Endothelial cell of umbilical vein (primary cell): ENCODE results near the gene GGT6. TPM values are rescaled to one million over a fixed set of nuclear protein-coding genes. Genes with fewer than 3 reads are reported as not detected.

ENCODE experiments used
- BruUV-seq: library from RNA; stranded (reverse); fragments of 400-500 nt; replicated peaks from 2 replicates; lab custom pipeline; 2021; lab: Mats Ljungman, UMichigan
- CTCF ChIA-PET: fragments of 300-600, 350-600 bp; sonication (Branson Sonifier 250); formaldehyde crosslinking; loops from one replicate; lab custom pipeline; 2021; ENCODE audit warnings: antibody characterized with exemption, inconsistent platforms; lab: Charles Lee
- POLR2A ChIA-PET: fragments of 300-600, 350-600 bp; sonication (Branson Sonifier 250); formaldehyde crosslinking; loops from one replicate; lab custom pipeline; 2021; ENCODE audit warnings: antibody characterized with exemption, inconsistent platforms; lab: Charles Lee
- DNase-seq: peaks from one replicate; pipeline ENCODE4 v3.0.0-alpha.2; 2011; ENCODE audit warnings: low read depth, low spot score
- FAIRE-seq: peaks from 2 replicates; lab custom pipeline; 2011; peaks lifted over from hg19 to GRCh38; lab: Jason Lieb, UNC
- H2AFZ ChIP-seq: 2 replicates; pipeline ENCODE4 v1.6.0; 2012; ENCODE audit warnings: low read depth, low read length, control low read depth, inconsistent platforms
- H3K27ac ChIP-seq: 2 replicates; pipeline ENCODE4 v1.5.1; 2011; ENCODE audit warnings: low read depth, mild to moderate bottlenecking, control low read depth, low read length, moderate library complexity; ENCODE audit not compliant: insufficient read depth
- H3K27me3 ChIP-seq, 2 experiments: 2 replicates each; pipeline versions ENCODE4 v1.6.0 to v1.6.1; 2011; ENCODE audit warnings: low read length in 2 of 2, mixed read lengths in 1 of 2; ENCODE audit not compliant: control insufficient read depth in 2 of 2, insufficient read depth in 2 of 2
- H3K36me3 ChIP-seq, 2 experiments: 2 replicates in 1 of 2; 3 replicates in 1 of 2; pipeline ENCODE4 v1.5.1; 2011; ENCODE audit warnings: low read length in 2 of 2, mild to moderate bottlenecking in 1 of 2, moderate library complexity in 1 of 2; ENCODE audit not compliant: control insufficient read depth in 2 of 2, insufficient read depth in 2 of 2; ENCODE audit errors: extremely low read depth in 1 of 2
- H3K4me1 ChIP-seq: 3 replicates; pipeline ENCODE4 v1.5.1; 2011; ENCODE audit warnings: mild to moderate bottlenecking, low read length; ENCODE audit not compliant: control insufficient read depth, insufficient read depth; ENCODE audit errors: extremely low read depth
- H3K4me2 ChIP-seq: 2 replicates; pipeline ENCODE4 v1.6.1; 2011; ENCODE audit warnings: low read length, control low read depth, mixed read lengths; ENCODE audit not compliant: insufficient read depth
- H3K4me3 ChIP-seq, 3 experiments: fragments of 200-600 bp in 1 of 3; sonication (generic), shearing (Covaris generic) in 1 of 3; replicated peaks in 1 of 3; 2 replicates each; pipeline ENCODE4 v1.5.1; 2011 to 2016; ENCODE audit warnings: control low read depth in 3 of 3, low read length in 3 of 3, mild to moderate bottlenecking in 2 of 3, inconsistent platforms in 1 of 3, low read depth in 1 of 3, moderate library complexity in 1 of 3; ENCODE audit not compliant: insufficient read depth in 1 of 3
- H3K79me2 ChIP-seq: 2 replicates; pipeline ENCODE4 v1.6.0; 2012; ENCODE audit warnings: low read length, inconsistent platforms; ENCODE audit not compliant: control insufficient read depth, insufficient read depth
- H3K9ac ChIP-seq: replicated peaks from 2 replicates; pipeline ENCODE3; 2011; ENCODE audit warnings: low read length, control low read depth; ENCODE audit not compliant: insufficient read depth; ENCODE audit errors: extremely low read depth
- H3K9me1 ChIP-seq: replicated peaks from 3 replicates; pipeline ENCODE4 v1.6.0; 2011; ENCODE audit warnings: mild to moderate bottlenecking, low read length; ENCODE audit not compliant: control insufficient read depth, insufficient read depth; ENCODE audit errors: extremely low read depth
- H3K9me3 ChIP-seq: replicated peaks from 2 replicates; pipeline ENCODE4 v1.5.1; 2012; ENCODE audit warnings: low read length, inconsistent platforms; ENCODE audit not compliant: control insufficient read depth, insufficient read depth
- H4K20me1 ChIP-seq: replicated peaks from 2 replicates; pipeline ENCODE3; 2011; ENCODE audit warnings: mild to moderate bottlenecking, low read length; ENCODE audit not compliant: control insufficient read depth, insufficient read depth; ENCODE audit errors: extremely low read depth
- EZH2 ChIP-seq: IDR thresholded peaks from 2 replicates; pipeline ENCODE4 v1.6.1; 2012; ENCODE audit warnings: borderline replicate concordance, low read depth, mild to moderate bottlenecking, moderate library complexity, low read length, inconsistent platforms; ENCODE audit not compliant: severe bottlenecking
- FOS ChIP-seq: IDR thresholded peaks from 2 replicates; pipeline ENCODE4 v1.6.1; 2011; ENCODE audit warnings: mild to moderate bottlenecking, low read length, moderate library complexity, borderline replicate concordance; ENCODE audit not compliant: insufficient read depth
- JUN ChIP-seq: IDR thresholded peaks from 2 replicates; pipeline ENCODE4 v1.6.1; 2011; ENCODE audit warnings: borderline replicate concordance, low read depth; ENCODE audit not compliant: insufficient read length, insufficient read depth
- POLR2A ChIP-seq: IDR thresholded peaks from 2 replicates; pipeline ENCODE4 v1.6.1; 2012; ENCODE audit warnings: low read depth, mild to moderate bottlenecking, control low read depth, low read length
- POLR2AphosphoS5 ChIP-seq: IDR thresholded peaks from 2 replicates; pipeline ENCODE4 v1.6.1; 2012; ENCODE audit warnings: low read depth, mild to moderate bottlenecking, control low read depth, low read length, moderate library complexity; ENCODE audit not compliant: insufficient read depth
- dilution Hi-C: fragments of 300-500 bp; cut with MboI; formaldehyde crosslinking; loops from one replicate; pipeline ENCODE4 v1.15.0; 2019; ENCODE audit warnings: low sequenced_read_pairs; ENCODE audit not compliant: extremely low pct_ligation_motif_present
- intact Hi-C: fragments of 100-400 bp; cut with micrococcal nuclease; formaldehyde crosslinking; loops from one replicate; pipeline ENCODE4 v1.10.0; 2022
- polyA plus RNA-seq, 4 experiments: library from polyadenylated mRNA; depleted of rRNA in 3 of 4; stranded (reverse) in 3 of 4; unstranded in 1 of 4; fragments of >200 nt; gene quantifications; 2 replicates each; pipeline versions ENCODE4 v1.2.1 to v1.2.3, GENCODE V29; 2011 to 2012; ENCODE audit warnings: missing spikeins in 1 of 4
- total RNA-seq: library from RNA; stranded (reverse); gene quantifications from 2 replicates; pipeline ENCODE4 v1.2.3, GENCODE V29; 2021
- TF ChIP-seq, protein P1 (sequence below), 2 donors: IDR thresholded peaks; 1 replicate in 1 of 2; 2 replicates in 1 of 2; pipeline ENCODE4 v1.5.1; 2011; ENCODE audit warnings: low read length in 2 of 2, mild to moderate bottlenecking in 2 of 2, moderate library complexity in 2 of 2, control low read depth in 1 of 2, inconsistent platforms in 1 of 2, low read depth in 1 of 2; ENCODE audit not compliant: insufficient read depth in 1 of 2; ENCODE audit errors: extremely low read depth in 1 of 2
- TF ChIP-seq, protein P2 (sequence below): IDR thresholded peaks from 2 replicates; pipeline ENCODE4 v1.6.1; 2011; ENCODE audit not compliant: insufficient read depth, insufficient read length

The GGT6 gene
- total and polyA plus RNA-seq, 2 donors (not counting 3 experiments of a cell fraction or from before 2014, with no cell fraction given) = not detected

DNA sequence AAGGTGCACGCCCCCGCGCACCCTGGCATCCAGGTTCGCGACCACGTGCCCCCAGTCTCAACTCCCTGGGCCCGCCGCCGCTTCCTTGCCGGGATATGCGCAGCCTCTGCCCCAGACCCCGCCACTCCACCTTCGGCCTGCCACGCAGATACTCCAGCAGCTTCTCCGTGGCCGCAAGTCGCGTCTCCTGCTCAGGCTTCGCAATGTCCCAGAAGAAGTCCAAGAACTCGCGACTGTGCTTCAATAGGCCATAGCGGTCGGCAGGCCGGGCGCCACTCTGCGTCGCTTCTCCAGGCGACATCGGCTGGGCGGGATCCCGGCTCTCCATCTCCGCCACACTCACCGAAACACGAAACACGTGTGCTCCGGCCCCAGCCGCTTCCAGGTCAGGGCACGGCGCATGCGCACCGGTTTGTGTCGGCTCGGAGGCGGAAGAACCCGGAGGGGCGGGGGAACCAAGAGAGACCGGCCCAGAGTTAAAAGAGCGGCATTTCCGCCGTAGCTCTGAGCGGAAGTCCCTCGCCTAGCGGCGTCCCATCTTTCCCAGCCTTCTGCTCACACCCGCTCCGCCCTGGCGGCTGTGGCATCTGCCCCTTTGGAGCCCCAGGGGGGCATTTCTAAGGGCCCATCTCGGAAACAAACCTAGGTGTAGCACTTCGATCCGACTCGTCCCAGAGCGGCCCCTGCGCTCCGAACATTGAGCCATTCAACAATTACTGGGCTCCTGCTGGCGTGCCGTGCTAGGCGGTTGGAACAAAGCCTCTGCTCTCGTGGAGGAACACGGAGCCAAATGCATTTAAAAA is 5.2 kb downstream of the GGT6 start, which contains the start of gene MYBBP1A:
Gene MYBBP1A, minus strand, starts transcription at position 388 of the 803 bp plus-strand sequence. Its CDS starts 60 bp downstream, at position 328.
- no peaks in the 10 kb centered on the region for H4K20me1 ChIP-seq
- ChIA-PET POLR2A (interaction anchor here (0.7 kb wide), 1 partner anchor 17 kb away, joined by 3 read pairs; no protein-coding TSS in a partner anchor), CTCF (interaction anchor here (0.7 to 3.9 kb wide), 10 partner anchors 8 to 138 kb away, joined by 3 to 31 read pairs (median 4); no protein-coding TSS in a partner anchor)
- H3K79me2 ChIP-seq = peaks cover 20% of the 10 kb centered on the region
- peaks cover 2 to 17% of the 10 kb centered on the region in 2 experiments for H3K36me3 ChIP-seq
- H3K27me3 ChIP-seq = no peaks in the 10 kb centered on the region
- H3K9ac ChIP-seq = peak within 1 kb of the TSS; percentile 68
- H3K4me1 ChIP-seq = peaks cover 17% of the 10 kb centered on the region
- no peaks in the 10 kb centered on the region for H3K9me1 ChIP-seq
- peak within 1 kb of the TSS; percentile 77 to 84 (median 78) for H3K4me3 ChIP-seq
- H3K4me2 ChIP-seq = peak within 1 kb of the TSS; percentile 74
- intact Hi-C loops (no loop called here), dilution Hi-C loops (no loop called here)
- FAIRE-seq (peak; percentile 94), DNase-seq (peak; percentile 94)
- BruUV-seq = TSS peak; percentile 98
- H3K27ac ChIP-seq = peak within 1 kb of the TSS; percentile 57
- no peaks in the 10 kb centered on the region for H3K9me3 ChIP-seq
- TF ChIP-seq, protein P1, sequence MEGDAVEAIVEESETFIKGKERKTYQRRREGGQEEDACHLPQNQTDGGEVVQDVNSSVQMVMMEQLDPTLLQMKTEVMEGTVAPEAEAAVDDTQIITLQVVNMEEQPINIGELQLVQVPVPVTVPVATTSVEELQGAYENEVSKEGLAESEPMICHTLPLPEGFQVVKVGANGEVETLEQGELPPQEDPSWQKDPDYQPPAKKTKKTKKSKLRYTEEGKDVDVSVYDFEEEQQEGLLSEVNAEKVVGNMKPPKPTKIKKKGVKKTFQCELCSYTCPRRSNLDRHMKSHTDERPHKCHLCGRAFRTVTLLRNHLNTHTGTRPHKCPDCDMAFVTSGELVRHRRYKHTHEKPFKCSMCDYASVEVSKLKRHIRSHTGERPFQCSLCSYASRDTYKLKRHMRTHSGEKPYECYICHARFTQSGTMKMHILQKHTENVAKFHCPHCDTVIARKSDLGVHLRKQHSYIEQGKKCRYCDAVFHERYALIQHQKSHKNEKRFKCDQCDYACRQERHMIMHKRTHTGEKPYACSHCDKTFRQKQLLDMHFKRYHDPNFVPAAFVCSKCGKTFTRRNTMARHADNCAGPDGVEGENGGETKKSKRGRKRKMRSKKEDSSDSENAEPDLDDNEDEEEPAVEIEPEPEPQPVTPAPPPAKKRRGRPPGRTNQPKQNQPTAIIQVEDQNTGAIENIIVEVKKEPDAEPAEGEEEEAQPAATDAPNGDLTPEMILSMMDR (IDR thresholded peaks at IDR 0.05; ENCODE audit: extremely low read depth in 1 of 2, insufficient read depth in 1 of 2, low read depth in 1 of 2, low read length in 2 of 2) = peak in 1 of 2 donors; percentile 22
- peak; percentile 86 for TF ChIP-seq POLR2A
- peak; percentile 94 for TF ChIP-seq POLR2AphosphoS5
- TF ChIP-seq JUN = no peak
- no peak for TF ChIP-seq FOS
- TF ChIP-seq, protein P2, sequence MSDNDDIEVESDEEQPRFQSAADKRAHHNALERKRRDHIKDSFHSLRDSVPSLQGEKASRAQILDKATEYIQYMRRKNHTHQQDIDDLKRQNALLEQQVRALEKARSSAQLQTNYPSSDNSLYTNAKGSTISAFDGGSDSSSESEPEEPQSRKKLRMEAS = peak; percentile 94
- no peak for TF ChIP-seq EZH2
- peak within 1 kb of the TSS; percentile 74 for H2AFZ ChIP-seq
